GM12891 (cell line): ENCODE data around the gene SMG9.
"Not testable (repeated sequence)": the region's sequence is repeated elsewhere in the genome, so short reads cannot be mapped to it uniquely, and the experiment has no call there.

Experiments
- DNase-seq: peaks from one replicate; pipeline ENCODE4 v3.0.0; 2011; ENCODE audit warnings: low spot score; ENCODE audit not compliant: insufficient read length
- FAIRE-seq: peaks from 2 replicates; lab custom pipeline; 2011; peaks lifted over from hg19 to GRCh38; lab: Jason Lieb, UNC
- PAX5 ChIP-seq: IDR thresholded peaks from 2 replicates; pipeline ENCODE4 v1.6.1; 2011; ENCODE audit warnings: low read length, moderate library complexity, mild to moderate bottlenecking; ENCODE audit not compliant: insufficient read depth, severe bottlenecking
- POLR2A ChIP-seq: IDR thresholded peaks from 2 replicates; pipeline ENCODE4 v1.6.1; 2011; ENCODE audit warnings: low read depth, low read length, control low read depth
- POLR2AphosphoS5 ChIP-seq: IDR thresholded peaks from 2 replicates; pipeline ENCODE4 v1.6.1; 2011; ENCODE audit warnings: low read depth, low read length, control low read depth
- POU2F2 ChIP-seq: IDR thresholded peaks from 2 replicates; pipeline ENCODE4 v1.6.1; 2011; ENCODE audit warnings: low read depth, mild to moderate bottlenecking, control low read depth, low read length, moderate library complexity
- SPI1 ChIP-seq: IDR thresholded peaks from 2 replicates; pipeline ENCODE4 v1.6.1; 2011; ENCODE audit warnings: low read depth, low read length, control low read depth
- TAF1 ChIP-seq: IDR thresholded peaks from 2 replicates; pipeline ENCODE4 v1.6.1; 2011; ENCODE audit warnings: low read depth, low read length, control low read depth

SMG9 gene

DNA sequence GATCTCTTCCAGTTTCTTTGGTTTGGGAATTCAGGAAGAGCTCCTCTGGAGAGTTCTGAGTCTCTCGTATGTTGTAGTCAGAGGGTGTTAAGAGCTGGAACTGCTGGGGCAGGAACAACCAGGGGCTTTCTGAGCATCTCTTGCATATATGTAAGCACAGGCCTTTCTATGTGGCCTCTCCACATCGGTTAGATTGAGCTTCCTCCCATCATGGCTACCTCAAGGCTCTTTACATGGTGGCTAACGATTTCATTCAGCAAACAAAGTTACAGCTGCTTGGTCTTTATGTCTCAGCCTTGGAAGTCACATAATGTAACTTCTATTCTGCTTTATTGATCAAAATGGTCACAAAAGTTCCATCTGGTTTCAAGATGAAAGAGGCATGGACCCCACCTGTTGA is 64.3 kb downstream of the SMG9 start:
- DNase-seq (no peak), FAIRE-seq (no peak)
- TF ChIP-seq SPI1 = no peak

DNA sequence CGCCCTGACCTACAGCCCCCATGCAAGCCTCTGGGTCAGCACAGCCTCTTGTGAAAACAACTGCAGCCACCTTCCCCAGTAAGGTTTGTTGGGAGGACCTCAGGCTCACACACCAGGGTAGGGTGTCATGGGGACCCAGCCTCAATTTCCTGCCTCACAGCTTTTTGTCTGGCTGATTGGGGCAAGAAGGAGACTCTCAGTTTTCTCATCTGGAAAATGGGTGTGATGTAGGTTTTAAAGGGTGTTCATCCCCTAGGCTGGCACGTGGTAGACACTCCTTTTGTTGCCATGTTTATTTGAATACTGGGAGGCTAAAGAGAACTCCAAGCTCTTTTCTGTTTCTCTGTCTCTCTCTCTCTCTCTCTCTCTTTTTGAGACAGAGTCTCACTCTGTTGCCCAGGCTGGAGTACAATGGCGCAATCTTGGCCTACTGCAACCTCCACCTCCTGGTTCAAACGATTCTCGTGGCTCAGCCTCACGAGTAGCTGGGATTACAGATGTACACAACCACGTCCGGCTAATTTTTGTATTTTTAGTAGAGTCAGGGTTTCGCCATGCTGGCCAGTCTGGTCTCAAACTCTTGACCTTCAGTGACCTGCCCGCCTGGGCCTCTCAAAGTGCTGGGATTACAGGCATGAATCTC is 66.6 kb downstream of the SMG9 start:
- FAIRE-seq (no peak), DNase-seq (no peak)
- TF ChIP-seq PAX5 (no peak), POLR2A (no peak), POLR2AphosphoS5 (no peak)

DNA sequence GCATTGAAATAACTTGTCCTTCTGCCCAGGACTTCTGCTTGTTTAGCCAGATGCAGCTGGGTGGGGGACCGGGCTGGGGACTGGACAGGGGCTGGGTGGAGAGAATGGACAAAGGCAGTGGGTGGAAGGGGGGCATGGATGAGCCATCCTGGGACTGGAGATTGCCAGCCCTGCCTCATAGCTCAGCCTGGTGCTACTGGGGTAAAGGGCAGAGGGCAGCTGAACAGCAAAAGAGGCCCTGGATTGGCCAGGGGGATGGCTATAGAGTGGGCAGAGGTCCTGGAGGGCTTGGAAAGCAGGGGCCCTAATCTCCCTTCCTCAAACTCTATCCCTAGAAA is 67.1 kb downstream of the SMG9 start:
- DNase-seq = no peak
- no peak for TF ChIP-seq SPI1
- TF ChIP-seq TAF1 = no peak
- no peak for TF ChIP-seq PAX5
- TF ChIP-seq POU2F2 = no peak
- no peak for TF ChIP-seq POLR2A
- TF ChIP-seq POLR2AphosphoS5 = no peak
- FAIRE-seq = no peak

DNA sequence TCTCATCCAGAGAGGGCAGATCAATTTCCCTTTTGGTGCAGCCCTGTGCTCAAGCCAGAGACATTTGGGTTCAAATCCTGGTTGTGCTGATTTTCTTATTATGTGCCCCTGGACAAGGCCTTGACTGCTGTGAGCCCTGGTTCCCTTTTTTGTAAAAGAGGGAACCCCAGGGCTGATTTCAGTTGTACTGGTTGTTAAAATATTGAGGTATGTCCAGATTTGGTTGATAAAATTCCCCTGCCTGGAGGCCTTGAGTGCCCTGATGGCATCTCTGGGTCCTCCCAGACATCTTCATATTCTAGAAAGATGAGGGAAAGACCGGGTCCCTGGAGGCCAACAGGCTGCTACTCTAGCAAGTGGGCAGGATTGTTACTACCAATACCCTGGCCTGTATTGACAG is 70.4 kb downstream of the SMG9 start:
- FAIRE-seq (no peak), DNase-seq (no peak)
- no peak for TF ChIP-seq POLR2AphosphoS5
- no peak for TF ChIP-seq POU2F2

DNA sequence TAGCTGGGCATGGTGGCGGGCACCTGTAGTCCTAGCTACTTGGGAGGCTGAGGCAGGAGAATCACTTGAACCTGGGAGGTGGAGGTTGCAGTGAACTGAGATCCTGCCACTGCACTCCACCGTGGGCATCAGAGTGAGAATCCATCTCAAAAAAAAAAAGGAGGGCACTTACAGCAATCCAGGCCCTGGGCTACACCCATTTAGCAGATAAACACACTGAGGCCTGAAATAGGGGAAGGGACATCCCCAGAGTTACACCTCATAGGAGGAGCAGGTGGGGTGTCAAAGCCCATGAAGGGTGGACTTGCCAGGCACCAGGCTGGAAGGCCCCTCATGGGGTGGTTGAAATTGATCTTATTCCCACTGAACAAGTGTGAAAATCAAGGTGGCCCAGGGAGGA is 70.9 kb downstream of the SMG9 start:
- DNase-seq (no peak), FAIRE-seq (no peak)
- TF ChIP-seq PAX5 = no peak
- no peak for TF ChIP-seq POU2F2
- TF ChIP-seq SPI1 = no peak
- TF ChIP-seq POLR2A = no peak

DNA sequence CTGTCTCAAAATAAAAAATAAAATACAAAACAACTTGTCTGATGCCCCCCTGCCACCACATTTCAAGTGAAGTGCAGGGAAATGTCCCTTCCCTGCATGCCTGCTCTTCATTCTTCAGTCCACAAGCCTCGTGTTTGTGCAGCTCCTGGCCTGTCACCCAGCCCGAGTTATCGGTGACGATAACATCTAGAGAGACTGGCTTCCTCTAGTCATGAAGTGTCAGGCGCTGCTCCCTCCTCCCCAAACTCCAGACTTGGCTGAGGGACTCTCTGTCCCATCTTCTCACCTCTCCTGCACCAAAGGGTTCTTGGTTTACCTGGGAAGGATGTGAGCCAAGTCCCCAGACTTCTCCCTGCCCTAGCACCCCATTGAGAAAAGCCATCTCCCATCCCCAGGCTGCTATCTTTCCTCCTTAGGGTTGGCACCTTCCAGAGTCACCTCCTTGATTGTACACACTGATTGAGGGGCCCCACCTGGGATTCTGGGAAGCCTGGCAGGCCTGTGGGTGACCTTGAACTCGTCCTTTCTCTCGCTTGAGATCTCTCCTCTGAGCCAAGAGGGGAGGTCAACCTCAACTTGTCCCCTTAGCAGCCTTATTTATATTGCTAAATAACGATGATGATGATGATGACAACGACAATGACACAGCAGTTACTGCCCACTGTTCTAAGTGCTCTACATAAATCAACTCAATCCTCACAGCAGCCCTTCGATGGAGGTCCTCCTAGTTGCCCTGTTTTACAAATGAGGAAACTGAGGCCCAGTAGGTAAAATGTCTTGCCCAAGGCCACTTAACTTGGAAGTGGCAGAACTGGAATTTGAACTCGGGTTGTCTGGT is 71.7 kb downstream of the SMG9 start:
- no peak for FAIRE-seq
- no peak for DNase-seq
- TF ChIP-seq POLR2AphosphoS5 = no peak

DNA sequence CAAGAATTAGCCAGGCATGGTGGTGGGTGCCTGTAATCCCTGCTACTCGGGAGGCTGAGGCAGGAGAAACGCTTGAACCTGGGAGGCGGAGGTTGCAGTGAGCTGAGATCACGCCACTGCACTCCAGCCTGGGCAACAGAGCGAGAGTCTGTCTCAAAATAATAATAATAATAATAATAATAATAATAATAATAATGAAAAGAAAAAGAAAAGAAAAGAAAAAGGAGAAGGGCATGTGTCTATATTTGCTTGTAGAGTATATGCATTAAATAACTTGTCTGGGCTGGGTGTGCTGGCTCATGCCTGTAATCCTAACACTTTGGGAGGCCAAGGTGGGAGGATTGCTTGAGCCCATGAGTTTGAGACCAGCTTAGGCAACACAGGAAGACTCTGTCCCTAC is 72.5 kb downstream of the SMG9 start:
- not testable (repeated sequence) for DNase-seq, FAIRE-seq

DNA sequence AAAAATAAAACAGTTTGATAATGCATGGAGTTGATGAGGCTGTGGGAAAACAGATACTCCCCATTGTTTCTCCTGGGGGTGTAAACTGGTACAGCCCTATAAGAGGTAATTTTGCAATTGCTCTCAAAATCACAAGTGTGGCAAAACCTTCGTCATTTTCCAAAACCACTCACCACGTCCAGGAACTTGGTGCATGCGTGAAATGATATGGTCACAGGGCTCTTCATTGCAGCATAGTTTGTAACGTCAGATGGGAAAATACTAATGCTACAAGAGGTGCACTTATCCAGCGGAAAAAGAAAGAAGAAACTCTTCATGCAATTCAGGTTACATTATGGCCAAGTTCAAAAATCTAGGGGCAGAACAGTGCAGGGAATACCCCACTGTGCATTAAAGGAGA is 72.9 kb downstream of the SMG9 start:
- DNase-seq = no peak
- TF ChIP-seq PAX5 = no peak
- no peak for TF ChIP-seq POLR2A
- no peak for TF ChIP-seq SPI1
- FAIRE-seq = no peak

DNA sequence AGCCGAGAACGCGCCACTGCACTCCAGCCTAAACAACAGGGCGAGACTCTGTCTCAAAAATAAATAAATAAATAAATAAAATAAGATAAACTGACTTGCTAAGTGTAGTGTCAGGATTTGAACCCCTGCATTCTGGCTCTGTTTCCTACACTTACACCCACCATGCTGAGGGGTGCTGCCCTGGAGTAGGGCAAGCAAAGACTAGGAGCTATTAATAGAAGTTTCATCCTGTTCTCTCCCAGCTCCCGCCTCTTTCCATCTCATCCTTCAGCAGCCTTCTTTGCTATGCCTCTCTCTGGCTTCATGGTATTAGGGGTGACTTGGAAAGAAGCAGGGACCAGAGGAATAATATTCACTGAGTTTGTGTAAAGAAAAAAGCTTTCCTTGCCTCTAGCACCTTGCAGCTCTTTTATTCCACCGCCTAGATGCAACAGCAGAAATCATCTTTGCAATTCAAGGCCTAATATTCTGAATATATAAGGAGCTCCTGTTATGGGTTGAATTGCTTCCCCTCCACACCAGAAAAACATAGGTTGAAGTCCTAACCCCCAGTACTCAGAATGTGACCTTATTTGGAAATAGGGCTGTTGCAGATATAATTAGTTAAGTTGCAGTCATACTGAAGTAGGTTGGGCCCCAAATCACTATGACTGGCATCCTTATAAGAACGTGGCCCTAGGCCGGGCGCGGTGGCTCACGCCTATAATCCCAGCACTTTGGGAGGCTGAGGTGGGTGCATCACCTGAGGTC is 76.1 kb downstream of the SMG9 start:
- TF ChIP-seq POLR2A (no peak), PAX5 (no peak), POLR2AphosphoS5 (no peak), SPI1 (no peak), POU2F2 (no peak), TAF1 (no peak)
- FAIRE-seq (no peak), DNase-seq (no peak)
